Naive thymus-derived CD8-positive, alpha-beta T cell (primary cell): Measurements from ENCODE around the gene KLK2. TPM values are rescaled to one million over a fixed set of nuclear protein-coding genes. Genes with fewer than 3 reads are reported as not detected.

ENCODE experiments used
- ATAC-seq, 2 donors: fragments of 150-1000 bp; cut with Tn5 transposase in 1 of 2; sonication (Bioruptor Pico), chemical (Tn5 transposase) in 1 of 2; 1 replicate in 1 of 2; 2 replicates in 1 of 2; pipeline ENCODE4 v1.10.0; 2021; ENCODE audit warnings: mild to moderate bottlenecking in 2 of 2, moderate library complexity in 2 of 2
- POLR2A ChIA-PET: fragments of 350-600 bp; sonication (Branson Sonifier 250); formaldehyde crosslinking; loops from one replicate; lab custom pipeline; 2021; ENCODE audit warnings: antibody characterized with exemption; lab: Charles Lee
- DNase-seq, 10 donors: peaks; one replicate each; pipeline versions ENCODE4 v3.0.0 to v3.0.0-alpha.2; 2020 to 2022
- H3K27ac Mint-ChIP-seq, 10 donors: one replicate each; pipeline ENCODE4 v1.8.0; 2020 to 2022; ENCODE audit warnings: mild to moderate bottlenecking in 10 of 10, mixed read lengths in 10 of 10, moderate library complexity in 4 of 10, inconsistent platforms in 1 of 10
- H3K27me3 Mint-ChIP-seq, 5 donors: one replicate each; pipeline ENCODE4 v1.8.0; 2021 to 2022; ENCODE audit warnings: mixed read lengths in 5 of 5
- H3K36me3 Mint-ChIP-seq, 3 donors: one replicate each; pipeline ENCODE4 v1.8.0; 2020 to 2022; ENCODE audit warnings: mixed read lengths in 3 of 3, mild to moderate bottlenecking in 2 of 3, inconsistent platforms in 1 of 3
- H3K4me1 Mint-ChIP-seq, 4 donors: one replicate each; pipeline ENCODE4 v1.8.0; 2021 to 2022; ENCODE audit warnings: mixed read lengths in 4 of 4
- H3K4me3 Mint-ChIP-seq, 10 donors: one replicate each; pipeline ENCODE4 v1.8.0; 2020 to 2022; ENCODE audit warnings: mild to moderate bottlenecking in 10 of 10, mixed read lengths in 10 of 10, moderate library complexity in 6 of 10, inconsistent platforms in 1 of 10
- H3K9me3 Mint-ChIP-seq, 9 donors: one replicate each; pipeline ENCODE4 v1.8.0; 2020 to 2022; ENCODE audit warnings: mixed read lengths in 9 of 9, mild to moderate bottlenecking in 3 of 9, inconsistent platforms in 1 of 9, moderate library complexity in 1 of 9
- polyA plus RNA-seq, 3 donors: library from polyadenylated mRNA; unstranded; fragments of 300-500 nt; fragmentation: Illumina TruSeq; gene quantifications; one replicate each; pipeline ENCODE4 v1.2.3, GENCODE V29; 2021
- total RNA-seq, 8 experiments: library from RNA in 2 of 8; stranded (reverse) in 2 of 8; gene quantifications; one replicate each; pipeline ENCODE4 v1.2.3 and lab custom pipeline; 2021 to 2026

KLK2 gene
- total and polyA plus RNA-seq, 5 experiments from 2014 or later = not detected

DNA sequence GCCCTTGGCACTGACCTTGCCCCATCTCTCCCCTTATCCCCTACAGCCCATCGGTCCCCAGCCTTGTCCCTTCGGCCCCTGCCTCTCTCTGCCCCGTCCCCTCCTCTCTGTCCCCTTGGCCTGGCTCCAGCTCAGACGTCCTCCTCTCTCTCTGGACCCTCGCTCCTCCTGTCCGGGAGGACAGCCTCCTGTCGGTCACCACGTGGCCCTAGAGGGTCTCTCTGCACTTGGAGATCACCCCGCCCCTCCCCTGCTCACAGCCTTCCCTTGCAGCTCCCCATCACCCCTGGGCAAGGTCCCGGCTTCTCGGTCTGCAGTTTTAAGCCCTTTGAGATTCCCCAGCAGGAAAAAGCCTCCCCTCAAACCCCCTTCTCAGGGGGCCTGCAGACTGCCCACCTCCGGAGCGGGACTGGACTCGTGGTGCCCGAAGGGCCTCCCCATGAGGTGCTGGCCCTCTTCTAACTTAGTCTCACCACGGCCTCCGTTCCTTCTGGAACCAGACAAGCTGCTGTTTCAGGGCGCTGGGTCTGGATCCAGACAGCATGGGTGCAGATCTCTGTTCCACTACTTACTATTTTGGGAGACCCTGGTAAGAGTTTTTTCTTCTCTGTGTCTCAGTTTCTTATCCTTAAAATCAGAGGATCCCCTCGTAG is 36.6 kb upstream of the KLK2 start:
- peak overlapping the region in 2 of 10 donors; percentile 32 to 37 for H3K27ac Mint-ChIP-seq
- no peak for ATAC-seq

DNA sequence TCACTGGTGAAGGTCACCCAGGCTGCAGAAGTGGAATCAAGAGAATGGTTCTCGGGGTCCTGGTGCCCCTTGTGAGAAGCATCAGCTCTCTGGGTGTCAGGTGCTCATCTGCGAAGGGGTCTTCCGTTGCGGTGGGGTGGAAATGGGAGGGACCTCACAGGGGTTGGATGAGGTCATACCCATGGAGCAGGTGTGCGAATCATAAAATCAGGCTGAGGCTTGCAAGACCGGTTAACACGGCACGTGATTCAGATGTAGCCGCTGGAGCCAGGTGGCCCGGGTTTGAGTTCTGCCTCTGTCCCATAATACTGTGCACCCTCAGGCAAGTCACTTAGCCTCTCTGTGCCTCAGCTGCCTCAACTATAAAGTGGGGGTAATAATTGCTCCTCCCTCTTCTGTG is 35.9 kb upstream of the KLK2 start:
- no peaks in the 10 kb centered on the region for H3K36me3 Mint-ChIP-seq
- H3K4me3 Mint-ChIP-seq = peak overlapping the region in 8 of 10 donors; percentile 14 to 90 (median 64)
- ATAC-seq (no peak), DNase-seq (peak in 1 of 10 donors; percentile 23)
- H3K9me3 Mint-ChIP-seq = peaks cover 0 to 14% (median 9%) of the 10 kb centered on the region in 9 donors
- peak overlapping the region in 1 of 10 donors; percentile 76 for H3K27ac Mint-ChIP-seq
- peaks cover 27 to 70% (median 46%) of the 10 kb centered on the region in 5 donors for H3K27me3 Mint-ChIP-seq
- peaks cover 8 to 21% (median 12%) of the 10 kb centered on the region in 4 donors for H3K4me1 Mint-ChIP-seq
- POLR2A ChIA-PET = no interaction called here

More for the DNA sequence above, 36.6 kb upstream of the KLK2 start:
- Mint-ChIP-seq H3K36me3 (no peaks in the 10 kb centered on the region), H3K4me3 (peak overlapping the region; percentile 58 to 90 (median 85)), H3K27me3 (peaks cover 27 to 76% (median 46%) of the 10 kb centered on the region in 5 donors), H3K4me1 (peaks cover 8 to 21% (median 12%) of the 10 kb centered on the region in 4 donors), H3K9me3 (peaks cover 0 to 9% (median 5%) of the 10 kb centered on the region in 9 donors)
- POLR2A ChIA-PET = no interaction called here
- no peak for DNase-seq

DNA sequence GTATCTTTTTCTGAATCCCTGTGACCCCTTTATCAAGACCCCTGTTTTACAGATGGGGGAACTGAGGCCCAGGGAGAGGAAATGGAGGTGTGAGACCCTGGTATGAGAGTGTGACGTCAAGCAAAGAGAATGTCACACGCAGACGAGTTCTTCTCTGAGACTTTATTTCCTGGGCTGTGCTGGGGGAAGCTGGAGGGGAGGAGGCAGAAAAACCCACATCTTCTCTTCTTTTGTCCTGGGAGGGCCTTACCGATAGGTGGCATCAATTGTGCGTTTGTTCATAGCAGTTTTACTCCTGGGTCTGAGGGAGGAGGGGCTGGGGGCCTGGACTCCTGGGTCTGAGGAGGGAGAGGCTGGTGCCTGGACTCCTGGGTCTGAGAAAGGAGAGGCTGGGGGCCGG is 35.0 kb upstream of the KLK2 start:
- Mint-ChIP-seq H3K27ac (no peak overlapping the region), H3K4me3 (peak overlapping the region in 2 of 10 donors; percentile 11 to 33), H3K27me3 (peaks cover 23 to 61% (median 38%) of the 10 kb centered on the region in 5 donors), H3K9me3 (peaks cover 3 to 22% (median 10%) of the 10 kb centered on the region in 9 donors), H3K36me3 (peaks cover 0 to 3% (median 0%) of the 10 kb centered on the region in 3 donors), H3K4me1 (peaks cover 8 to 21% (median 12%) of the 10 kb centered on the region in 4 donors)
- DNase-seq (no peak), ATAC-seq (peak in 1 of 2 donors; percentile 40)
- POLR2A ChIA-PET = interaction anchor here (0.7 kb wide), 1 partner anchor 518 kb away, joined by 3 read pairs; no protein-coding TSS in a partner anchor

DNA sequence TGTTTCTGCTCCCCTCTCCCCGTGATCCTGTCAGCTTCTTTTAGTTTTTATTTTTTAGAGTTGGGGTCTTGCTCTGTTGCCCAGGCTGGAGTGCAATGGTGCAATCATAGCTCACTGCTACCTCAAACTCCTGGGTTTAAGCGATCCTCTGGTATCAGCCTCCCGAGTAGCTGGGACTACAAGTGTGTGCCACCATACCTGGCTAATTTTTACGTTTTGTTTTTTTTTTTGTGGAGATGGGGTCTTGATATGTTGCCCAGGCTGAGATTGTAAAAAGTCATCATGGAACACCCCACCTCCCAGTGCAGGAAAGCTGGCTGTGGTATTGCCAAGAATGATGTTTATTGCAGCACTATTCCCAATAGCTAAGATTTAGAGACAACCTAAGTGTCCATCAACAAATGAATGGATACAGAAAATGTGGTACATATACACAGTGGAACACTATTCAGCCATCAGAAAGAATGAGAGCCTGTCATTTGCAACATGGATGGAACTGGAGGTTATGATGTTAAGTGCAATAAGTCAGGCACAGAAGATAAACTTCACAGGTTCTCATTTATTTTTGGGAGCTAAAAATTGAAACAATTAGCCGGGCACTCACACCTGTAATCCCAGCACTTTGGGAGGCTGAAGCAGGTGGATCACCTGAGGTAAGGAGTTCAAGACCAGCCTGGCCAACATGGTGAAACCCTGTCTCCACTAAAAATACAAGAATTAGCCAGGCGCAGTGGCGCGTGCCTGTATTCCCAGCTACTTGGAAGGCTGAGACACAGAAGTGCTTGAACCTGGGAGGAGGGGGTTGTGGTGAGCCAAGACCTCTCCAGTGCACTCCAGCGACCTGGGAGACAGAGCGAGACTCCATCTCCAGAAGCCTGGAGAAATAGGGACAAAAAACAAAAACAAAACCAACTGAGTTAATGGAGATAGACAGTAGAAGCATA is 33.3 kb upstream of the KLK2 start:
- Mint-ChIP-seq H3K9me3 (peaks cover 8 to 37% (median 19%) of the 10 kb centered on the region in 9 donors), H3K27ac (no peak overlapping the region), H3K36me3 (peaks cover 0 to 13% (median 3%) of the 10 kb centered on the region in 3 donors), H3K27me3 (peaks cover 23 to 50% (median 37%) of the 10 kb centered on the region in 5 donors), H3K4me1 (peaks cover 8 to 21% (median 12%) of the 10 kb centered on the region in 4 donors), H3K4me3 (no peak overlapping the region)
- DNase-seq (no peak), ATAC-seq (no peak)
- POLR2A ChIA-PET = interaction anchor here (0.7 kb wide), 1 partner anchor 133 kb away, joined by 4 read pairs; no protein-coding TSS in a partner anchor

DNA sequence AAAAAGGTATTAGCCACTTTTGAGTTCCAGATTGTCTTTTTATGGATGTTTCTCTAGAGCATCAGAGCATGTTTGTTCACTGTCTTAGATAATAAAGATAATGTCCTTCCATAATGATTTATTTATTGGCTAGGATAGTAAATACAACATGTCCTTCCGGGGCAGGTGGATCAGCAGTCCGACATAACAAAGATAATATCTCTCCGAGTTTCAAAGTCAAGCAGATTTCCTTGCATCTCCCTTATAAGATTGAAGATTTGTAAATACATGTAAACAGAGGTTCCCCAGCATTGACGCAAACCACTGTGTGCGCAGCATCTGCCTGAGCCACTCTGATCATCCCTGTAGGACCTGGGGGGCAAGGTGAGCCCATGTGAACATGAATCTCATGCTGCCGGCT is 31.1 kb upstream of the KLK2 start:
- ATAC-seq (no peak), DNase-seq (no peak)
- Mint-ChIP-seq H3K4me1 (peaks cover 0 to 3% (median 1%) of the 10 kb centered on the region in 4 donors), H3K9me3 (peaks cover 10 to 44% (median 18%) of the 10 kb centered on the region in 9 donors), H3K36me3 (peaks cover 0 to 13% (median 3%) of the 10 kb centered on the region in 3 donors), H3K27ac (no peak overlapping the region), H3K4me3 (no peak overlapping the region), H3K27me3 (peaks cover 20 to 33% (median 29%) of the 10 kb centered on the region in 5 donors)
- POLR2A ChIA-PET = no interaction called here

DNA sequence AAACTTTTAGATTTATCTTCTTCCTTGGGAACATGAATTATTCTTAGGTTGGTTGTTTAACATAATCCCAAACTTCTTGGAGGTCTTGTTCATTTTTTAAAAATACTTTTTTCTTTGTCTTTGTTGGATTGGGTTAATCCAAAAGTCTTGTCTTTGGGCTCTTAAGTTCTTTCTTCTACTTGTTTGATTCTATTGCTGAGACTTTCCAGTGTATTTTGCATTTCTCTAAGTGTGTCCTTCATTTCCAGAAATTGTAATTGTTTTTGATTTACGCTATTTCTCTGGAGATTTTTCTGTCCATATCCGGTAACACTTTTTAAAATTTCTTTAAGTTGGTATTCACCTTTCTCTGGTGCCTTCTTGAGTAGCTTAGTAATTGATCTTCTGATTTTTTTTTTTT is 30.0 kb upstream of the KLK2 start:
- ATAC-seq = no peak
- Mint-ChIP-seq H3K27ac (no peak overlapping the region), H3K4me3 (no peak overlapping the region), H3K9me3 (peaks cover 10 to 44% (median 18%) of the 10 kb centered on the region in 9 donors), H3K4me1 (peaks cover 0 to 2% (median 0%) of the 10 kb centered on the region in 4 donors), H3K36me3 (peaks cover 0 to 13% (median 3%) of the 10 kb centered on the region in 3 donors), H3K27me3 (peaks cover 14 to 27% (median 18%) of the 10 kb centered on the region in 5 donors)
- POLR2A ChIA-PET = no interaction called here
- no peak for DNase-seq

DNA sequence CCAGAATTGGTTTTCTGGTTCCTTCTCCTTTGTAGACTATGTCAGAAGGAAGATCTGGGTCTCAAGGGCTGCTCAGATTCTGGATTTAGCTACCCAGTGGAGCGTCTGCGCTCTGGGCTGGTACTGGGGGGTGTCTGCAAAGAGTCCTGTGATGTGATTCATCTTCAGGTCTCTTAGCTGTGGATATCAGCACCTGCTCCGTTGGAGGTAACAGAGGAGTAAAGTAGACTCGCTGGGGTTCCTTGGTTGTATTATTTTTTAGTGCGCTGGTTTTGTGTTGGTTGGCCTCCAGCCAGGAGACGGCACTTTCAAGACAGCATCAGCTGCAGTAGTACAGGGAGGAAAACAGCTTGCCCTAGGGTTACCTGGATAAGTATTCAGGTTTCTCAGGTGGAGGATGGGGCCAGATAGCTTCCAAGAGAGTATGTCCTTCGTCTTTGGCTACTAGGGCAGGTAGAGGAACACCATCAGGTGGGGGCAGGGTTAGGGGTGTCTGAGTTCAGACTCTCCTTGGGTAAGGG is 29.5 kb upstream of the KLK2 start:
- ATAC-seq = no peak
- Mint-ChIP-seq H3K36me3 (peaks cover 0 to 13% (median 3%) of the 10 kb centered on the region in 3 donors), H3K9me3 (peaks cover 10 to 44% (median 18%) of the 10 kb centered on the region in 9 donors), H3K27ac (no peak overlapping the region), H3K4me1 (peaks cover 0 to 2% (median 0%) of the 10 kb centered on the region in 4 donors), H3K4me3 (no peak overlapping the region), H3K27me3 (peaks cover 13 to 28% (median 20%) of the 10 kb centered on the region in 5 donors)
- POLR2A ChIA-PET = no interaction called here
- DNase-seq = no peak

DNA sequence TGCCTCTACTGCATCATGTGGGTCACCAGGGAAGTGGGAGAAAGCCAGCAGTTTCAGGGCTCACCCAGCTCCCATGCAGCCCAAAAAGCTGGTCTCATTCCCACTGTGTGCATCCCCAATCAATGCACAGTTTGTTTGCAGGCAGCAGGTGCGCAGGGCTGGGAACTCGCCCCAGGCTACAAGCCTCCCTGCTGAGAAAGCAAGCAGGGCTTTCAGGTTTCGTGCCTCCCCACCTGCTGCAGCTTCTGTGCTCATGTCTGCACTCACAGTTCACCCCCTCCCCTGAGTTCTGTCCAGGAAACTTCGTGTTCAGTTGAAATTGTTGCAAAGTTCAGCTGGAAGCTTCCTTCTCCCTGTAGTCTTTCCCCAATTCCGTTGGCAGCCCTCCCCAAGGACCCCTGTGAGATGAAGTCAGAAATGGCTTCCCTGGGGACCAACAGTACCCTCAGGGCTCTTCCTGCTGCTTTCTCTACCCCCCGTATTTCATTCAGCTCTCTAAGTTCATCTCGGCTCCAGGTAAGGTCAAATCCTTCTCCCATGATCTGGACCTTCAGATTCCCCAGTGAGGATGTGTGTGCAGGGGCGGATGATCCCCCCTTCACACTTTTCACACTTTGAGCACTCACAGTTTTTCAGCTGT is 28.8 kb upstream of the KLK2 start:
- DNase-seq (no peak), ATAC-seq (no peak)
- Mint-ChIP-seq H3K9me3 (peaks cover 10 to 44% (median 18%) of the 10 kb centered on the region in 9 donors), H3K27me3 (peaks cover 11 to 33% (median 23%) of the 10 kb centered on the region in 5 donors), H3K36me3 (peaks cover 0 to 13% (median 3%) of the 10 kb centered on the region in 3 donors), H3K4me1 (peaks cover 0 to 2% (median 0%) of the 10 kb centered on the region in 4 donors), H3K27ac (no peak overlapping the region), H3K4me3 (no peak overlapping the region)
- POLR2A ChIA-PET = no interaction called here

DNA sequence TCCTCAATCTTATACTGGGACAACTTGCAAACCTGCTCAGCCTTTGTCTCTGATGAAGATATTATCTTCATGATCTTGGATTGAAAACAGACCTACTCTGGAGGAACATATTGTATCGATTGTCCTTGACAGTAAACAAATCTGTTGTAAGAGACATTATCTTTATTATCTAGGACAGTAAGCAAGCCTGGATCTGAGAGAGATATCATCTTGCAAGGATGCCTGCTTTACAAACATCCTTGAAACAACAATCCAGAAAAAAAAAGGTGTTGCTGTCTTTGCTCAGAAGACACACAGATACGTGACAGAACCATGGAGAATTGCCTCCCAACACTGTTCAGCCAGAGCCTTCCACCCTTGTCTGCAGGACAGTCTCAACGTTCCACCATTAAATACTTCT is 22.5 kb upstream of the KLK2 start:
- Mint-ChIP-seq H3K36me3 (no peaks in the 10 kb centered on the region), H3K27ac (no peak overlapping the region), H3K4me1 (no peaks in the 10 kb centered on the region), H3K27me3 (peaks cover 29 to 60% (median 46%) of the 10 kb centered on the region in 5 donors), H3K4me3 (no peak overlapping the region), H3K9me3 (peaks cover 0 to 2% (median 0%) of the 10 kb centered on the region in 9 donors)
- DNase-seq (no peak), ATAC-seq (no peak)
- POLR2A ChIA-PET = no interaction called here

DNA sequence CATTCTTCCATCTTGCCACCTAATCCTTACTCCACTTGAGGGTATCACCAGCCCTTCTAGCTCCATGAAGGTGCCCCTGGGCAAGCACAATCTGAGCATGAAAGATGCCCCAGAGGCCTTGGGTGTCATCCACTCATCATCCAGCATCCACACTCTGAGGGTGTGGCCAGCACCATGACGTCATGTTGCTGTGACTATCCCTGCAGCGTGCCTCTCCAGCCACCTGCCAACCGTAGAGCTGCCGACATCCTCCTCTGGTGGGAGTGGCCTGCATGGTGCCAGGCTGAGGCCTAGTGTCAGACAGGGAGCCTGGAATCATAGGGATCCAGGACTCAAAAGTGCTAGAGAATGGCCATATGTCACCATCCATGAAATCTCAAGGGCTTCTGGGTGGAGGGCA is 21.6 kb upstream of the KLK2 start:
- Mint-ChIP-seq H3K4me1 (no peaks in the 10 kb centered on the region), H3K27me3 (peaks cover 36 to 66% (median 55%) of the 10 kb centered on the region in 5 donors), H3K27ac (no peak overlapping the region), H3K9me3 (peaks cover 0 to 2% (median 0%) of the 10 kb centered on the region in 9 donors), H3K4me3 (no peak overlapping the region), H3K36me3 (no peaks in the 10 kb centered on the region)
- POLR2A ChIA-PET = no interaction called here
- DNase-seq (no peak), ATAC-seq (no peak)

DNA sequence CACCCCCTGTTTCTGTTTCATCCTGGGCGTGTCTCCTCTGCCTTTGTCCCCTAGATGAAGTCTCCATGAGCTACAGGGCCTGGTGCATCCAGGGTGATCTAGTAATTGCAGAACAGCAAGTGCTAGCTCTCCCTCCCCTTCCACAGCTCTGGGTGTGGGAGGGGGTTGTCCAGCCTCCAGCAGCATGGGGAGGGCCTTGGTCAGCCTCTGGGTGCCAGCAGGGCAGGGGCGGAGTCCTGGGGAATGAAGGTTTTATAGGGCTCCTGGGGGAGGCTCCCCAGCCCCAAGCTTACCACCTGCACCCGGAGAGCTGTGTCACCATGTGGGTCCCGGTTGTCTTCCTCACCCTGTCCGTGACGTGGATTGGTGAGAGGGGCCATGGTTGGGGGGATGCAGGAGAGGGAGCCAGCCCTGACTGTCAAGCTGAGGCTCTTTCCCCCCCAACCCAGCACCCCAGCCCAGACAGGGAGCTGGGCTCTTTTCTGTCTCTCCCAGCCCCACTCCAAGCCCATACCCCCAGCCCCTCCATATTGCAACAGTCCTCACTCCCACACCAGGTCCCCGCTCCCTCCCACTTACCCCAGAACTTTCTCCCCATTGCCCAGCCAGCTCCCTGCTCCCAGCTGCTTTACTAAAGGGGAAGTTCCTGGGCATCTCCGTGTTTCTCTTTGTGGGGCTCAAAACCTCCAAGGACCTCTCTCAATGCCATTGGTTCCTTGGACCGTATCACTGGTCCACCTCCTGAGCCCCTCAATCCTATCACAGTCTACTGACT is 18.4 kb upstream of the KLK2 start, which contains the start of gene KLK3:
TSS of gene KLK3 (plus strand) at position 280 of the 775 bp plus-strand sequence. CDS start at position 321, 41 bp downstream.
- ATAC-seq (no peak), DNase-seq (no peak)
- Mint-ChIP-seq H3K27me3 (peaks cover 40 to 74% (median 63%) of the 10 kb centered on the region in 5 donors), H3K27ac (peak within 1 kb of the TSS in 2 of 10 donors; percentile 7 to 47), H3K4me3 (peak within 1 kb of the TSS in 2 of 10 donors; percentile 49 to 56), H3K36me3 (no peaks in the 10 kb centered on the region), H3K9me3 (peaks cover 0 to 2% (median 0%) of the 10 kb centered on the region in 9 donors), H3K4me1 (peaks cover 0 to 4% (median 0%) of the 10 kb centered on the region in 4 donors)
- POLR2A ChIA-PET = no interaction called here
